ENCODE measurements around the gene KIAA1210. TPM values are rescaled to one million over a fixed set of nuclear protein-coding genes. Genes with fewer than 3 reads are reported as not detected.
"Not testable (repeated sequence)": the region's sequence is repeated elsewhere in the genome, so short reads cannot be mapped to it uniquely, and the experiment has no call there.

The KIAA1210 gene
- polyA plus RNA-seq, 3 donors = 1.7 to 2.1 (median 1.7) TPM

GRCh38 chrX:119055687-119056086 is 71.9 kb downstream of the KIAA1210 start:
- DNase-seq (ENCODE audit: extremely low read depth in 1 of 11, low read depth in 9 of 11, low spot score in 4 of 11) = no peak

- DNase-seq (ENCODE audit: extremely low read depth in 1 of 11, low read depth in 9 of 11, low spot score in 4 of 11) = no peak
Measured at GRCh38 chrX:119045884-119046283, 81.7 kb downstream of the KIAA1210 start.

GRCh38 chrX:119042996-119043395 is 84.6 kb downstream of the KIAA1210 start:
- no peak for DNase-seq (ENCODE audit: extremely low read depth in 1 of 11, low read depth in 9 of 11, low spot score in 4 of 11)

GRCh38 chrX:119042040-119042439 is 85.6 kb downstream of the KIAA1210 start:
- DNase-seq (ENCODE audit: extremely low read depth in 1 of 11, low read depth in 9 of 11, low spot score in 4 of 11) = no peak

- peak in 5 of 11 donors; percentile 3 to 26 (median 9) for DNase-seq (ENCODE audit: extremely low read depth in 1 of 11, low read depth in 9 of 11, low spot score in 4 of 11)
Measured at GRCh38 chrX:119041175-119041574, 86.4 kb downstream of the KIAA1210 start.

- no peak for DNase-seq (ENCODE audit: extremely low read depth in 1 of 11, low read depth in 9 of 11, low spot score in 4 of 11)
Measured at GRCh38 chrX:119040432-119040831, 87.2 kb downstream of the KIAA1210 start.

GRCh38 chrX:119036107-119037029 is 91.2 kb downstream of the KIAA1210 start:
- DNase-seq (ENCODE audit: extremely low read depth in 1 of 11, low read depth in 9 of 11, low spot score in 4 of 11) = no peak

GRCh38 chrX:119030990-119031389 is 96.6 kb downstream of the KIAA1210 start:
- DNase-seq (ENCODE audit: extremely low read depth in 1 of 11, low read depth in 9 of 11, low spot score in 4 of 11) = no peak

GRCh38 chrX:119029656-119030055 is 98.0 kb downstream of the KIAA1210 start:
- not testable (repeated sequence) for DNase-seq (ENCODE audit: extremely low read depth in 1 of 11, low read depth in 9 of 11, low spot score in 4 of 11)

GRCh38 chrX:119028733-119029330 is 98.8 kb downstream of the KIAA1210 start:
- DNase-seq (ENCODE audit: extremely low read depth in 1 of 11, low read depth in 9 of 11, low spot score in 4 of 11) = no peak

Other genes starting within 250 kb of the KIAA1210 start
- gene LONRF3, start 153.2 kb downstream of the KIAA1210 start, polyA plus RNA-seq (ENCODE audit: insufficient read length in 3 of 3) = under 1 TPM; 0.85 to 1.00 (median 1.00) TPM
- not detected for gene CT47C1, start 54.8 kb downstream of the KIAA1210 start, polyA plus RNA-seq (ENCODE audit: insufficient read length in 3 of 3)
- gene PGRMC1, start 108.5 kb upstream of the KIAA1210 start, polyA plus RNA-seq (ENCODE audit: insufficient read length in 3 of 3) = 100 to 1,000 TPM; 258 to 278 (median 270) TPM